K562 (cell line): ENCODE data around the gene CHST10. TPM values are rescaled to one million over a fixed set of nuclear protein-coding genes. Genes with fewer than 3 reads are reported as not detected.

Experiments
- ATAC-seq: fragments of 200-7000 bp; cut with Tn5 transposase; 3 replicates; pipeline ENCODE4 v1.9.1; 2020; ENCODE audit warnings: moderate library complexity
- BruUV-seq: library from RNA; stranded (reverse); fragments of 400-500 nt; replicated peaks from 2 replicates; lab custom pipeline; 2021; lab: Mats Ljungman, UMichigan
- CTCF ChIA-PET: fragments of 300-600 bp; formaldehyde crosslinking; extraction: SDS; loops from one replicate; lab custom pipeline; 2021; ENCODE audit warnings: low intra/inter-chr PET ratio; lab: Yijun Ruan, JAX
- POLR2A ChIA-PET: fragments of 300-600, 350-650 bp; sonication (Branson Sonifier 250); formaldehyde crosslinking; extraction: SDS; loops from one replicate; lab custom pipeline; 2021; ENCODE audit warnings: antibody characterized with exemption, inconsistent platforms; lab: Yijun Ruan, JAX
- DNase-seq, 4 experiments: peaks; one replicate each; pipeline versions ENCODE4 v3.0.0 to v3.0.0-alpha.2; 2011 to 2018; ENCODE audit warnings: low spot score in 3 of 4, mixed read lengths in 3 of 4; ENCODE audit errors: extremely low read depth in 1 of 4
- FAIRE-seq: peaks from 2 replicates; lab custom pipeline; 2011; peaks lifted over from hg19 to GRCh38; lab: Jason Lieb, UNC
- H2AFZ ChIP-seq: 2 replicates; pipeline ENCODE4 v1.6.0; 2011; ENCODE audit warnings: low read depth, low read length, control low read depth, inconsistent platforms
- H3K27ac ChIP-seq: fragments of 200-600 bp; 3 replicates; pipeline ENCODE4 v1.8.0; 2011; ENCODE audit warnings: low read depth, mild to moderate bottlenecking, control low read depth, inconsistent platforms, low read length, moderate library complexity, mixed read lengths; ENCODE audit errors: extremely low read depth
- H3K27me3 ChIP-seq, 2 experiments: fragments of 300-600 bp in 1 of 2; 2 replicates in 1 of 2; 3 replicates in 1 of 2; pipeline versions ENCODE4 v1.6.0 to v1.8.0; 2011; ENCODE audit warnings: inconsistent platforms in 2 of 2, low read length in 2 of 2, mild to moderate bottlenecking in 1 of 2, mixed read lengths in 1 of 2, moderate library complexity in 1 of 2; ENCODE audit not compliant: control insufficient read depth in 2 of 2, insufficient read depth in 2 of 2
- H3K36me3 ChIP-seq: fragments of 300-600 bp; 3 replicates; pipeline ENCODE4 v1.8.0; 2011; ENCODE audit warnings: mild to moderate bottlenecking, low read length, inconsistent platforms; ENCODE audit not compliant: control insufficient read depth, insufficient read depth
- H3K4me1 ChIP-seq, 2 experiments: fragments of 200-600 bp in 1 of 2; replicated peaks in 1 of 2; 2 replicates in 1 of 2; 3 replicates in 1 of 2; pipeline versions ENCODE4 v1.5.1 to v1.8.0; 2011; ENCODE audit warnings: inconsistent platforms in 2 of 2, low read length in 2 of 2, mild to moderate bottlenecking in 1 of 2, mixed read lengths in 1 of 2, moderate library complexity in 1 of 2; ENCODE audit not compliant: control insufficient read depth in 2 of 2, insufficient read depth in 2 of 2
- H3K4me2 ChIP-seq: 2 replicates; pipeline ENCODE4 v1.6.1; 2011; ENCODE audit warnings: low read length, control low read depth, inconsistent platforms, mixed read lengths; ENCODE audit not compliant: insufficient read depth
- H3K4me3 ChIP-seq: fragments of 200-600 bp; sonication (generic), shearing (Covaris generic); 2 replicates; pipeline ENCODE4 v1.5.1; 2016; ENCODE audit warnings: control low read depth, inconsistent platforms
- H3K79me2 ChIP-seq: fragments of 200-600 bp; 3 replicates; pipeline ENCODE4 v1.8.0; 2011; ENCODE audit warnings: low read length, inconsistent platforms; ENCODE audit not compliant: control insufficient read depth, insufficient read depth
- H3K9ac ChIP-seq, 2 experiments: 2 replicates each; pipeline versions ENCODE4 v1.6.0 to v1.6.1; 2011; ENCODE audit warnings: low read depth in 2 of 2, low read length in 2 of 2, control low read depth in 1 of 2, inconsistent platforms in 1 of 2, mild to moderate bottlenecking in 1 of 2, mixed read lengths in 1 of 2; ENCODE audit not compliant: insufficient read depth in 1 of 2
- H3K9me1 ChIP-seq: one replicate; pipeline ENCODE4 v1.6.0; 2011; ENCODE audit warnings: inconsistent platforms, mild to moderate bottlenecking, low read length, moderate library complexity; ENCODE audit not compliant: control insufficient read depth, insufficient read depth
- H3K9me3 ChIP-seq: replicated peaks from 2 replicates; pipeline ENCODE4 v1.5.1; 2011; ENCODE audit warnings: low read depth, low read length, inconsistent platforms; ENCODE audit not compliant: control insufficient read depth, insufficient read depth
- H4K20me1 ChIP-seq: replicated peaks from 2 replicates; pipeline ENCODE4 v1.6.1; 2011; ENCODE audit warnings: low read length, inconsistent platforms, mixed read lengths; ENCODE audit not compliant: control insufficient read depth, insufficient read depth
- CEBPB ChIP-seq: fragments of 450-650 bp; IDR thresholded peaks from 2 replicates; pipeline ENCODE4 v1.6.1; 2016; ENCODE audit warnings: missing genetic modification characterization, missing compliant biosample characterization
- CEBPG ChIP-seq, 3 experiments: fragments of 200-800 bp in 1 of 3; sonication (Bioruptor generic) in 1 of 3; sonication (generic) in 1 of 3; formaldehyde crosslinking in 1 of 3; IDR thresholded peaks in 2 of 3; conservative IDR thresholded peaks in 1 of 3; 2 replicates each; pipeline versions ENCODE4 v1.6.1 to v1.8.0; 2016 to 2022; ENCODE audit warnings: missing compliant biosample characterization in 2 of 3, missing genetic modification characterization in 2 of 3, mild to moderate bottlenecking in 1 of 3, missing genetic modification reagents in 1 of 3
- KAT7 ChIP-seq: sonication (generic); formaldehyde crosslinking; IDR thresholded peaks from 2 replicates; pipeline ENCODE4 v1.8.0; 2022; ENCODE audit warnings: missing genetic modification reagents, mild to moderate bottlenecking, borderline replicate concordance
- NFRKB ChIP-seq: fragments of 450-650 bp; IDR thresholded peaks from 2 replicates; pipeline ENCODE4 v1.6.1; 2016; ENCODE audit warnings: low read depth
- WHSC1 ChIP-seq: IDR thresholded peaks from one replicate; pipeline ENCODE4 v1.6.1; 2012; ENCODE audit warnings: low read length, control low read depth, inconsistent platforms
- ZNF717 ChIP-seq: fragments of 250-450 bp; sonication (Bioruptor Pico); IDR thresholded peaks from 2 replicates; pipeline ENCODE4 v1.5.0; 2021
- whole genome bisulfite sequencing: fragments of 100-300 bp; shearing (Covaris generic); methylation state at CpG from one replicate; pipeline ENCODE4 v1.1.6; 2016; ENCODE audit warnings: low coverage, mixed read lengths; ENCODE audit not compliant: insufficient coverage; ENCODE audit errors: missing lambda C conversion rate; 5-methylcytosine and 5-hydroxymethylcytosine counted together
- in situ Hi-C: fragments of 300-500 bp; cut with MboI; formaldehyde crosslinking; loops from 4 replicates; pipeline ENCODE4 v1.15.0; 2018; ENCODE audit warnings: inconsistent platforms, mixed read lengths
- intact Hi-C: fragments of 100-400 bp; cut with micrococcal nuclease; formaldehyde crosslinking; loops from 2 replicates; pipeline ENCODE4 v1.14.2; 2022
- polyA plus RNA-seq, 8 experiments: library from polyadenylated mRNA; depleted of rRNA in 4 of 8; stranded (reverse) in 5 of 8; unstranded in 3 of 8; fragments of >200 nt; fragmentation: Nextera tagmentation in 2 of 8; fragmentation: Illumina TruSeq in 1 of 8; extraction: Ambion mirVana in 2 of 8; extraction: Trizol in 1 of 8; gene quantifications; 2 replicates each; pipeline versions ENCODE4 v1.2.1 to v1.2.3, GENCODE V29; 2011 to 2014; ENCODE audit warnings: inconsistent platforms in 1 of 8, missing spikeins in 1 of 8
- total RNA-seq, 7 experiments: library from RNA; depleted of rRNA in 6 of 7; stranded (reverse); fragments of >200 nt in 6 of 7; fragmentation: Illumina TruSeq in 2 of 7; extraction: Trizol in 2 of 7; gene quantifications; 2 replicates each; pipeline versions ENCODE4 v1.2.1 to v1.2.3, GENCODE V29; 2011 to 2021; ENCODE audit warnings: low replicate concordance in 1 of 7

CHST10 gene
- total and polyA plus RNA-seq, 9 of the 15 experiments (the other 6 are each of a cell fraction or from before 2014, with no cell fraction given): 1.3 to 30.9 (median 19.3) TPM

- H3K27me3 ChIP-seq: peaks cover 0 to 2% of the 10 kb centered on the region in 2 experiments; a peak in 1 of 5 replicates
- CTCF ChIA-PET: no interaction called here
- no peak overlapping the region for H3K4me2 ChIP-seq
- POLR2A ChIA-PET: interaction anchor here (1.2 kb wide), 1 partner anchor 9 kb away, joined by 5 read pairs; no protein-coding TSS in a partner anchor
- WGBS: 14% methylated on average over 15 of the region's 15 CpGs
- no peak for DNase-seq
- H3K4me1 ChIP-seq: peaks cover 0 to 5% of the 10 kb centered on the region in 2 experiments; a peak in 2 of 5 replicates
- H3K79me2 ChIP-seq: no peaks in the 10 kb centered on the region
- no peak; the same call in 2 of the 3 replicates for ATAC-seq
- intact Hi-C loops: loop anchor here (10.0 kb wide), 2 partner anchors 179 to 559 kb away; no protein-coding TSS in a partner anchor
- H3K9me1 ChIP-seq: no peaks in the 10 kb centered on the region
- TF ChIP-seq NFRKB (no peak), KAT7 (no peak), CEBPG (CRISPR knock-in tag; IDR thresholded peaks at IDR 0.05) (no peak), CEBPG (tag; conservative IDR thresholded peaks at IDR 0.05 in 1 of 2, IDR thresholded peaks at IDR 0.05 in 1 of 2) (peak; percentile 43 to 73), WHSC1 (no peak), CEBPB (tag) (peak; percentile 64), ZNF717 (no peak)
- no peaks in the 10 kb centered on the region for H4K20me1 ChIP-seq
- no peak overlapping the region for H3K9ac ChIP-seq
- no TSS peak for BruUV-seq
- no peak overlapping the region for H2AFZ ChIP-seq
- no peak overlapping the region for H3K4me3 ChIP-seq
- no peak overlapping the region for H3K27ac ChIP-seq
- no peak for FAIRE-seq
- in situ Hi-C loops: no loop called here
- H3K9me3 ChIP-seq: no peaks in the 10 kb centered on the region
- no peaks in the 10 kb centered on the region for H3K36me3 ChIP-seq
Measured at GRCh38 chr2:100425573-100426383, 8.3 kb upstream of the CHST10 start.
